GM12878 (cell line): ENCODE measurements around the gene MTMR4. TPM values are rescaled to one million over a fixed set of nuclear protein-coding genes. Genes with fewer than 3 reads are reported as not detected.

Source experiments
- ATAC-seq: fragments of 200-7000 bp; cut with Tn5 transposase; 3 replicates; pipeline ENCODE4 v1.9.1; 2020; ENCODE audit warnings: mild to moderate bottlenecking, moderate library complexity
- BruUV-seq: library from RNA; stranded (reverse); fragments of 400-500 nt; replicated peaks from 2 replicates; lab custom pipeline; 2021; lab: Mats Ljungman, UMichigan
- CTCF ChIA-PET: fragments of 300-600 bp; sonication (Branson Sonifier 250); formaldehyde crosslinking; extraction: SDS; loops from one replicate; lab custom pipeline; 2021; ENCODE audit warnings: inconsistent platforms; lab: Yijun Ruan, JAX
- POLR2A ChIA-PET: fragments of 350-600 bp; formaldehyde crosslinking; extraction: SDS; loops from one replicate; lab custom pipeline; 2021; ENCODE audit warnings: inconsistent platforms; lab: Charles Lee
- RAD21 ChIA-PET: fragments of 300-600 bp; sonication (Branson Sonifier 250); formaldehyde crosslinking; loops from one replicate; lab custom pipeline; 2023; ENCODE audit warnings: antibody characterized with exemption; ENCODE audit not compliant: unreplicated experiment; lab: Charles Lee
- SMC1A ChIA-PET: fragments of 300-600 bp; sonication (Branson Sonifier 250); formaldehyde crosslinking; loops from one replicate; lab custom pipeline; 2023; ENCODE audit not compliant: unreplicated experiment, uncharacterized antibody; lab: Charles Lee
- DNase-seq: peaks from one replicate; pipeline ENCODE4 v3.0.0-alpha.2; 2011; ENCODE audit warnings: low read depth, low spot score
- FAIRE-seq: peaks from 3 replicates; lab custom pipeline; 2011; peaks lifted over from hg19 to GRCh38; lab: Jason Lieb, UNC
- H2AFZ ChIP-seq: 2 replicates; pipeline ENCODE4 v1.6.0; 2011; ENCODE audit warnings: low read depth, low read length, control low read depth; ENCODE audit not compliant: control insufficient read depth
- H3K27ac ChIP-seq: 2 replicates; pipeline ENCODE4 v1.5.1; 2011; ENCODE audit warnings: control low read depth; ENCODE audit not compliant: control insufficient read depth, insufficient read depth
- H3K27me3 ChIP-seq, 2 experiments: replicated peaks in 1 of 2; 2 replicates each; pipeline versions ENCODE4 v1.6.0 to v1.6.1; 2011; ENCODE audit warnings: low read length in 1 of 2; ENCODE audit not compliant: control insufficient read depth in 2 of 2, insufficient read depth in 2 of 2
- H3K36me3 ChIP-seq, 2 experiments: 2 replicates each; pipeline ENCODE4 v1.5.1; 2011; ENCODE audit warnings: low read length in 1 of 2; ENCODE audit not compliant: control insufficient read depth in 2 of 2, insufficient read depth in 2 of 2
- H3K4me1 ChIP-seq: 2 replicates; pipeline ENCODE4 v1.6.1; 2011; ENCODE audit warnings: mild to moderate bottlenecking, low read length, moderate library complexity, mixed read lengths; ENCODE audit not compliant: control insufficient read depth, insufficient read depth
- H3K4me2 ChIP-seq: 2 replicates; pipeline ENCODE4 v1.6.0; 2011; ENCODE audit warnings: control low read depth; ENCODE audit not compliant: control insufficient read depth, insufficient read depth
- H3K4me3 ChIP-seq: fragments of 200-600 bp; sonication (generic); 2 replicates; pipeline ENCODE4 v1.5.1; 2016
- H3K79me2 ChIP-seq: 2 replicates; pipeline ENCODE4 v1.6.0; 2011; ENCODE audit warnings: low read length; ENCODE audit not compliant: control insufficient read depth, insufficient read depth
- H3K9ac ChIP-seq: 2 replicates; pipeline ENCODE4 v1.8.0; 2011; ENCODE audit warnings: low read length, control low read depth, mixed read lengths; ENCODE audit not compliant: control insufficient read depth, insufficient read depth
- H3K9me3 ChIP-seq: replicated peaks from 3 replicates; pipeline ENCODE4 v1.5.1; 2011; ENCODE audit warnings: mild to moderate bottlenecking, low read length; ENCODE audit not compliant: control insufficient read depth, insufficient read depth
- H4K20me1 ChIP-seq: 2 replicates; pipeline ENCODE4 v1.6.0; 2011; ENCODE audit not compliant: control insufficient read depth, insufficient read depth
- ATF3 ChIP-seq: IDR thresholded peaks from 2 replicates; pipeline ENCODE4 v1.6.1; 2011; ENCODE audit warnings: low read depth, mild to moderate bottlenecking, low read length, moderate library complexity, borderline replicate concordance; ENCODE audit errors: extremely low read depth
- BACH1 ChIP-seq: fragments of 450-650 bp; IDR thresholded peaks from 2 replicates; pipeline ENCODE4 v1.6.1; 2017; ENCODE audit warnings: mild to moderate bottlenecking, borderline replicate concordance
- GATAD2B ChIP-seq: fragments of 450-650 bp; conservative IDR thresholded peaks from 2 replicates; pipeline ENCODE4 v1.6.1; 2017; ENCODE audit warnings: low read depth, mild to moderate bottlenecking, moderate library complexity
- HDGF ChIP-seq: fragments of 450-650 bp; IDR thresholded peaks from 2 replicates; pipeline ENCODE4 v1.6.1; 2016; ENCODE audit warnings: antibody characterized with exemption
- NFYB ChIP-seq: IDR thresholded peaks from 2 replicates; pipeline ENCODE4 v1.6.1; 2011; ENCODE audit warnings: low read depth, mild to moderate bottlenecking, low read length, improper control_type of control experiment, moderate library complexity; ENCODE audit not compliant: insufficient read depth
- NKRF ChIP-seq: fragments of 450-650 bp; conservative IDR thresholded peaks from 2 replicates; pipeline ENCODE4 v1.6.1; 2017; ENCODE audit warnings: mild to moderate bottlenecking, moderate library complexity
- TBL1XR1 ChIP-seq: IDR thresholded peaks from 2 replicates; pipeline ENCODE4 v1.6.1; 2012; ENCODE audit warnings: low read depth, low read length, improper control_type of control experiment
- ZNF622 ChIP-seq: fragments of 450-650 bp; IDR thresholded peaks from 2 replicates; pipeline ENCODE4 v1.6.1; 2017; ENCODE audit warnings: mild to moderate bottlenecking, inconsistent platforms
- WGBS: methylation state at CpG from one replicate; pipeline ENCODE4 v1.1.6; 2016; ENCODE audit warnings: low lambda C conversion rate; ENCODE audit not compliant: insufficient replicate concordance, insufficient coverage; ENCODE audit errors: missing lambda C conversion rate; 5-methylcytosine and 5-hydroxymethylcytosine counted together
- in situ Hi-C: fragments of 300-500 bp; cut with MboI; formaldehyde crosslinking; loops from 9 replicates; pipeline ENCODE4 v1.14.3; 2018; ENCODE audit warnings: mixed read lengths
- intact Hi-C: fragments of 100-400 bp; cut with micrococcal nuclease; formaldehyde crosslinking; loops from one replicate; pipeline ENCODE4 v1.14.2; 2022; ENCODE audit not compliant: unreplicated experiment
- polyA plus RNA-seq, 11 experiments: library from polyadenylated mRNA; depleted of rRNA in 4 of 11; unstranded in 6 of 11; stranded (reverse) in 5 of 11; fragments of >200 nt; fragmentation: Nextera tagmentation in 4 of 11; fragmentation: Illumina TruSeq in 1 of 11; extraction: Ambion mirVana in 4 of 11; extraction: Trizol in 1 of 11; gene quantifications; 1 replicate in 1 of 11; 2 replicates in 10 of 11; pipeline versions ENCODE4 v1.2.1 to v1.2.3, GENCODE V29; 2011 to 2016; ENCODE audit warnings: inconsistent platforms in 2 of 11, missing spikeins in 2 of 11, low read depth in 1 of 11
- total RNA-seq, 4 experiments: library from RNA; depleted of rRNA in 3 of 4; stranded (reverse); fragments of >200 nt in 3 of 4; fragmentation: Illumina TruSeq in 1 of 4; extraction: Trizol in 1 of 4; gene quantifications; 2 replicates each; pipeline versions ENCODE4 v1.2.1 to v1.2.3, GENCODE V29; 2013 to 2021

Gene MTMR4
- total and polyA plus RNA-seq, 10 of the 15 experiments (the other 5 are each of a cell fraction or from before 2014, with no cell fraction given) = 12.8 to 127 (median 53.2) TPM

- POLR2A ChIA-PET = no interaction called here
- DNase-seq = no peak
Measured at GRCh38 chr17:58529275-58529674, 14.8 kb upstream of the MTMR4 start.

More at GRCh38 chr17:58529275-58529674, 14.8 kb upstream of the MTMR4 start:
- ChIA-PET CTCF (interaction anchor here (0.5 to 2.3 kb wide), 4 partner anchors 12 to 1412 kb away, joined by 3 to 9 read pairs (median 6); no protein-coding TSS in a partner anchor), SMC1A (no interaction called here), RAD21 (no interaction called here)
- intact Hi-C loops = no loop called here
- Histone ChIP-seq H3K36me3 (no peaks in the 10 kb centered on the region), H3K4me2 (no peak overlapping the region), H3K4me3 (no peak overlapping the region), H3K4me1 (0 out of 2 replicates have a peak, but pooled peaks cover 3% of the 10 kb centered on the region), H2AFZ (no peak overlapping the region), H3K9ac (no peak overlapping the region), H3K27ac (no peak overlapping the region), H3K27me3 (peaks cover 4 to 6% of the 10 kb centered on the region in 2 experiments; a peak in 3 of 4 replicates), H4K20me1 (no peaks in the 10 kb centered on the region), H3K79me2 (no peaks in the 10 kb centered on the region), H3K9me3 (no peaks in the 10 kb centered on the region)
- no peak for TF ChIP-seq HDGF
- no peak for TF ChIP-seq TBL1XR1
- TF ChIP-seq NKRF = no peak
- no peak for TF ChIP-seq ATF3
- TF ChIP-seq GATAD2B = no peak
- TF ChIP-seq BACH1 = no peak
- TF ChIP-seq NFYB = 0 out of 2 replicates have a peak, but pooled peaks have one; percentile 32
- TF ChIP-seq ZNF622 = no peak
- FAIRE-seq = no peak
- BruUV-seq = no TSS peak
- 0% methylated on average over 1 of the region's 1 CpG for WGBS
- ATAC-seq = no peak
- in situ Hi-C loops = no loop called here
